HL-60/S4 (cell line): ENCODE data around the gene AHSP.
"Not testable (repeated sequence)": the region's sequence is repeated elsewhere in the genome, so short reads cannot be mapped to it uniquely, and the experiment has no call there.

ENCODE experiments used
- in situ Hi-C: fragments of 300-500 bp; cut with MboI; formaldehyde crosslinking; loops from 2 replicates; pipeline ENCODE4 v1.14.3; 2022; ENCODE audit warnings: low sequenced_read_pairs

The AHSP gene

DNA sequence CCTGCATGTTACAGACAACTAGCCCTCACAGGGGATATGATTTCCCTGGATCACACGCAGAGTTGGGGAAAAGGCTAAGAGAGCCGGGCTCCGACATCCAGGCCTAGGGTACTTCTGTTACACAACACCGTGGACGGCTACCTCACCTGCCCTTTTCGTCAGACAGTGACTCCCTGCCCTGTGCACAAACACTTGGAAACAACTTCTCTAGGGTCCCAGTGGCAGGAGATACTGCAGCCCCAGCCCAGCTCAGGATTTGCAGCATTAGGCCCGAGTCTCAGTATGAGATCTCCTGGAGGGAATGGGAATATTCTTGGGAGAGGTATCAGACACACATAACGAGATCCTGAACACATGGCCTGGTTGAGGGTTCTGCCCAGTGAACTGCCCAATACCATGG is 27.8 kb upstream of the AHSP start:
- in situ Hi-C loops: no loop called here

- in situ Hi-C loops: no loop called here
Observed at GRCh38 chr16:31501226-31501965, 26.3 kb upstream of the AHSP start.

DNA sequence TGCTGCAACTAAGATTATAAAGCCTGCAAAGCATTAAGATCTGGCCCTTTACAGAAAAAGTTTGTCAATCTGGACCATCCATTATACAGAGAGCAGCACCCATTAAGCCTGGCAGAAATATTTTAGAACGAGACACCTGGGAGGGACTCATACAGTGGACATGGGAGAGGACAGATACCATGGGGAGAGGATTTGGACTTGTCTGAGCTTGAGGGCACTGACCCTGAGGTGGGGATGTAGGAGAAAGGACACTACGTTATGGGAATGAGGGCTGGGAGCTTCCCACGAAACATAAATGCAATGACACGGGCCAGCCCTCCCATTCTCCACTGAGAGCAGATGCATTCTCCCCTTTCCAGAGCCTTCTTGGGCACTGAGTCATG is 25.7 kb upstream of the AHSP start:
- in situ Hi-C loops: no loop called here

GRCh38 chr16:31502981-31503380 is 24.7 kb upstream of the AHSP start:
- in situ Hi-C loops: no loop called here

GRCh38 chr16:31503555-31503954 is 24.1 kb upstream of the AHSP start:
- in situ Hi-C loops: not testable (repeated sequence)

GRCh38 chr16:31504159-31504558 is 23.5 kb upstream of the AHSP start:
- in situ Hi-C loops: no loop called here

DNA sequence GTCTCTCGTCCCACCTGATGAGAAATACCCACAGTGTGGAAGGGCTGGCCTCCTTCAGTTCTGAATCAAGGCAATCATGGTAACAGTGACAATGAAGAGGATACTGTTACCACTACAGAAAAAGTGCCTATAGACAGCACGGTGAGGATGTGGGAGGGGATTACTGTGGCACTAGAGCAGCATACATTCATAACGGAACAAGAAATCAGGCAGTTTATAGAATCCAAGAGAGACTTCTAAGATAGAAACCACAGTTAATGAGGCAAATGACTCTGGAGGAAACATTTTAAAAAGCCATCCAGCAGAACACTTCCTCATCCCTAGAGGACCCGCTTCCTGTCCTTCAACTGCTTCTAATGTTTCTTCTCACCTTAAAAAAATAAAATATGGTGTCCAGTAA is 22.2 kb upstream of the AHSP start:
- in situ Hi-C loops: no loop called here

GRCh38 chr16:31507617-31507928 is 20.1 kb upstream of the AHSP start:
- in situ Hi-C loops: no loop called here

DNA sequence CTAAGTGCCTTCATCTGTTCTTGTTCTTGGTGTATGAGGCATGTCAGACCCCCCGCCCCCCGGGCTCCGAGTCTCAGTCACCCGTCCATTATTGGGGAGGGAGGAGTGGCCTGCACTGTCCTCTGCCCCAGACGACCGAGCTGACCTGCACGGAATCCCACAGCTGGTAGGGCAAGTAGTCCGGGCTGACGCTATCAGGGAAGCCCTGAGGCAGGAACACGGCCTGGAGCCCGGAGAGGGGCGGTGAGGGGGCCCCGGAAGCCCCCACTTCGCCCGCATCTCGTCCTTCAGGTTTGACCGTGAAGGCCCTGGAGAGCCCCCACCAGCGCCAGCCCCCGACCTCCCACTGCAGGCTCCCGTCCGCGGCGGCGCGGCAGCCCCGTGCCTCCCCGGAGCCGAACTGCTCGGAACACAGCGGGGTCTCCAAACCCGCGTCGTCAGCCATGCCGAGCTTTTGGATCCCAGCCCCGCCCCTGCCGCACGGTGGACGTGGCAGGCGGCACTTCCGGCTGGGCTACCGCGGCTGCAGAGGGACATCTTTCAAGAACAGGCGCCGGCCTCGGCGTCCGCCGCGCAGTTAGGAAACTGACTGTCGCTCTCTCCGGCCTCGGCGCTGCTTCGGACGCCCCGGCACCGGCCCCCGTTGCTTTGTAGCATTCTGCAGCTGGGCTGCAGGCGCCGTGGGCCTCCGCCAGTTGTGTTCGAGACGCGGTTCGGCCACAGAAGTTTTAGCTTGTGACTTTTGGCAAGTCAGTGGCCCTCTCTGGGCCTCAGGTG is 19.6 kb upstream of the AHSP start, which contains the start of gene RUSF1:
RUSF1 (minus strand) TSS at position 463 of the 777 bp plus-strand sequence; CDS start at position 445, 18 bp downstream.
- in situ Hi-C loops: no loop called here

- in situ Hi-C loops: no loop called here
Observed at GRCh38 chr16:31508706-31509195, 18.9 kb upstream of the AHSP start.

GRCh38 chr16:31513126-31513525 is 14.6 kb upstream of the AHSP start:
- in situ Hi-C loops: no loop called here

DNA sequence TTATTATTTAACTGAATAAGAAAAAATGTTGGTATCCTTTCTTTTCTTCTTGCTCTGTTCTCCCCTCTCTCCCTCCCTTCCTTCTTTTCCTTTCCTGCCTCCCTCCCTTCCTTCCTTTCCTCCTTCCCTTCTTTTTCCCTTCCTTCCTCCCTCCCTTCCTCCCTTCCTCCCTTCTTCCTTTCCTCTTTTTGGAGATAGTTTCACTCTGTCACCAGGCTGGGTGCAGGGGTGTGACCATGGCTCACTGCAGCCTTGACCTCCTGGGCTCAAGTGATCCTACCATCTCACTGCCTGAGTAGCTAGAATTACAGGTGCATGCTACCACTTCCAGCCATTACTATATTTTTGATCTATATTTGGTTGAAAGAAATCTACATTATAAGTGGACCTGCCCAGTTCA is 13.8 kb upstream of the AHSP start:
- in situ Hi-C loops: no loop called here

DNA sequence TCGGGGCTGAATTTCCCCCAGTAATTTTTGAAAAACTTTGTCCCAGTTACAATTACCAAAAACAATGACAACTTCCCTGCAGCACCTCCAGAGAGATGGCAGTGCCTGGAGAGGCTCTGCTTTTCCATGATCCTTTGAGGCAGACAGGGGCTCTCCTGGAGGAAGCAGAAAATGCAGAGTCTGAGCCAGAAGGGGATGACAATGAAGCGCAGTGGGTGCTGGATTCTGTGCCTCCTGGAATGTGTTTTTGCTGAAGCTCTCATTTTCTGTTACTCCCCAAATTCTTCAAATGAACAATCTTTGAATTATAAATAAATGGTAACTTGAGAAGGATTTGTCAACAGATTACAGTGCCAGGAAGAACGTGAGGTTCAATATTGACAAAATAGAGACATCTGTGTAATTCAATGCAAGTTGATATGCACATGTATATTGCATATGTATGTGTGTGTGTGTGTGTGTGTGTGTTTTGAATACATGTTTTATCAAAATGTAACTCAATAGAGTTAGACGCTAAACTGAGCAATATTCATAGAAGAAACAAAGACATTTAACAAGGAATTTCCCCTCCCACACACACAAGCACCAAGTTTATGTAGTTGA is 9.8 kb upstream of the AHSP start:
- in situ Hi-C loops: no loop called here

GRCh38 chr16:31519759-31520431 is 7.8 kb upstream of the AHSP start:
- in situ Hi-C loops: no loop called here

DNA sequence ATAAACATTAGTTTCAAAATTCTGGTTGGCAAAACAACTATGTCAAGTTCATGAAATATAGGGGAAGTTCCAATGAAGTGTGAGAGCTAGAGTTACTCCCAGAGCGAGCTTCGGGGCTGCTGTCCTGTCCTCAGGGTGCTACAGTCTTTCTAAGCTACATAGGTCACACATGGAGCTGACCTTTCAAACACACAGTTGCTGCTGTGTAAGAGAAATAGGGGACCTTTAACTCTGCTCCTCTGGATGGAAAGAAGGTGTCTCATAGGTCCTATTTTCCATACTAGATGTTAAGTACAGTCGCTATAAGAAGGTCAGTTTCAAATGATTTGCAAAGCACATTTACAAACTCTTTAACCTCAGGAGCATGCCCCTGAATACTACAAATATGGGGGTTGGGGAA is 6.3 kb upstream of the AHSP start:
- in situ Hi-C loops: no loop called here

- in situ Hi-C loops: no loop called here
Observed at GRCh38 chr16:31522071-31522470, 5.6 kb upstream of the AHSP start.

DNA sequence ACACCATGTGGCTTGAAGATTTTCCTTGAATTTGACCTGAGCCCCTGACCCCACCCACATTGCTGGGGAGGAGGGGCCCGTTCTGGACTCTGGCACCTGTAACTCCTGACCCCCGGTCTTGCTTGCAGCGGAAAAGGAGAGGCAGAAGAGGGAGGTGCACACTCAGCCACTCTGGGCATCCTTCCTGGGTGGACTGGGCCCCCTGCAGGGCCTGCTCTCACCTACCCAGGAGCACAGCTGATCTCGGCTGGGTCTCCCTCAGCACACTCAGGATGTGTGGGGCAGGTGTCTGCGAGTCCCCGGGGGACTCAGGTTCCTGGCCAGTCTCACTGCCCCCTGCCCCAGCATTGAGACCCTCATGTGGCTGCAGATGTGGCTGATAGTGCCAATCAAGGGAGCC is 3.9 kb upstream of the AHSP start:
- in situ Hi-C loops: not testable (repeated sequence)

DNA sequence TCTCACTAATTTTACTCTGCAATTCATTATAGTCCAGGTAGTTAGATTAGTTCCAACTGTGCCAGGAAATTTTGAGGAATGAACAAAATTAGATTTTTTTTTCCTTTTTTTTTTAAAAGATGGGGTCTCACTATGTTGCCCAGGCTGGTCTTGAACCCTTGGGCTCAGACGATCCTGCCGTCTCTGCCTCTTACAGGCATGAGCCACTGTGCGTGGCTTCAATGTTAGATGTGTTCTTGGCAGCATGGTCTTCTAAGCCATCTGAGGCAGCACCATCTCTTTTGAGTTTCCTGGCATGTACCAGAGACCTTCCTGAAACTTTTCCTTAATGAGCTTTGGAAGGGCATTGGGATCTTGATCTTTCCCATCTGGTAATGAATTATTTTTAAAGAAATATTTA is 2.6 kb upstream of the AHSP start:
- in situ Hi-C loops: no loop called here

DNA sequence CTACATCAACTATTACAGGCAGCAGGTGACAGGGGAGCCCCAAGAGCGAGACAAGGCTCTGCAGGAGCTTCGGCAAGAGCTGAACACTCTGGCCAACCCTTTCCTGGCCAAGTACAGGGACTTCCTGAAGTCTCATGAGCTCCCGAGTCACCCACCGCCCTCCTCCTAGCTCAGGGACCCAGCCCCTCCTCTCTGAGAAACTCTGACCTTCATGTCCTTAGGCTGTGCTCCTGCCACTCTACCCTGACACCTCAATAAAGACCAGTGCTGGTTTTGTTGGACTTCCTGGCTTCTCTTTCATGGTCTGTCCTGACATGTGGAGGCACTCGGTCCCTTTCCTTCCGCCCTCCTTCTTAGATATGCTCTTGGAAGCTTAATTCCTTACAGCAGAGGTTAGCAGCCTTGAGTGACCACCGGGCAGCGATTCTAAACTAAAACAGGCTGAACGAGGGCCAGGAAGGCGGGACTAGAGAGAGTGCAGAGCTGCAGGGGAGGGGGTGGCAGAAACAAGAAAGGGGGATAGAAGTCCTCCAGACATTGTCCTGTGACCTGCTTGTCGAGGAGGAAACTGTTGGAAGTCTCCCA is 915 bp downstream of the AHSP start:
- in situ Hi-C loops: no loop called here

DNA sequence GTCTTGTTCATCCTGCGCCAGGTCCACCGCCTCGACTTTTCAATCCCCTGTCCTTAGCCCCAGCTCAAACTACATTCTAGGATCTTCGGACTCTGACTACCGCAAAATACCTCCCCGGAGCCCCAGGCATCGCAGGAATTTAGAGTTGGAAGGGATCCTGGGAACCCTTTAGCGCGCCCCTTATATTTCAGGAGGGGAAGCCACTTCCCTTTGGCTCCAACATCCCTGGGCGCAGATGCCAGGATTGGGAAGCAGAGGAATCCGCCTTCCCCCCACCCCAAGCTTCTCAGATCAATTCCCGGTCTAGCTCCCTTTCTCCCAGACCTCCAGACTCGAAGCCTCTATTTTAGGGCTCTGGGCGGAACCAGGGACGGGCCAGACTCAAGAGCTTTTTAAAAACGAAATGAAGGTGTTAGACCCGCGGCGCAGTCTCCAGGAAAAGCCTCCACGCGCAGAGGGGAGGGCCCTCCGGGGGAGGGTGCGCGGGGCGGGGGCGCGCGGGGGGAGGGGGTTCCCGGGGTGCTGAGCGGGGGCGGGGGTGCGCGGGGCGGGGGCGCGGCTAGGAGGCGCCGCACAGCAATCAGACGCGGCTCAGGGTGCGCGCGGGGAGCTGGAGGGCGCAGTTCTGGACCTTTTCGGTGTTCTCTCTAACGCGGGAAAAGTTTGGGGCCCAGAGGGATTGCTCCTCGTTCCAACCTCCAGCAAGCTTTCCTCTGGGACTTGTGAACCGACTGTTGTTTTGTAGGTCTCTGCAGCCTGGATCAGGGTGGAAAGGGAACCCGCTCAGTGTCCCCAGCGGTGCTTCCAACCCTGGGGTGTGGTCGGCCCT is 1.6 kb downstream of the AHSP start:
- in situ Hi-C loops: no loop called here
